ENCODE data around the gene TMEM109. TPM values are rescaled to one million over a fixed set of nuclear protein-coding genes. Genes with fewer than 3 reads are reported as not detected.

The TMEM109 gene
- total and polyA plus RNA-seq, 4 experiments from 2014 or later: 66.9 to 333 (median 131) TPM

GRCh38 chr11:60933416-60934123 is 19.6 kb downstream of the TMEM109 start:
- Histone ChIP-seq H3K4me1 (ENCODE audit: insufficient read depth, low read length) (no peaks in the 10 kb centered on the region), H3K27ac (ENCODE audit: low read depth, low read length) (no peak overlapping the region), H3K36me3 (ENCODE audit: insufficient read depth, low read length) (no peaks in the 10 kb centered on the region), H3K9me3 (ENCODE audit: control insufficient read depth in 1 of 2, low read length in 2 of 2) (no peaks in the 10 kb centered on the region), H3K4me3 (ENCODE audit: low read length in 2 of 2) (no peak overlapping the region), H3K27me3 (ENCODE audit: insufficient read depth, low read length) (no peaks in the 10 kb centered on the region)
- no peak for DNase-seq
- ChIA-PET CTCF (ENCODE audit: partially characterized antibody) (interaction anchor here (1.4 to 1.5 kb wide), 2 partner anchors 35 to 254 kb away, joined by 3 to 4 read pairs; no protein-coding TSS in a partner anchor), POLR2A (ENCODE audit: partially characterized antibody) (no interaction called here)
- Mint-ChIP-seq H3K27ac (no peak overlapping the region), H3K4me3 (no peak overlapping the region), H3K36me3 (no peaks in the 10 kb centered on the region), H3K9me3 (no peaks in the 10 kb centered on the region), H3K4me1 (no peaks in the 10 kb centered on the region), H3K27me3 (peaks cover 4 to 10% of the 10 kb centered on the region in 2 donors)
- intact Hi-C loops (cut with micrococcal nuclease): no loop called here

GRCh38 chr11:60934124-60934789 is 20.3 kb downstream of the TMEM109 start:
- POLR2A ChIA-PET (ENCODE audit: partially characterized antibody): interaction anchor here (0.5 kb wide), 1 partner anchor 178 kb away, joined by 3 read pairs; no protein-coding TSS in a partner anchor

GRCh38 chr11:60934790-60935605 is 21.0 kb downstream of the TMEM109 start:
- peaks cover 0 to 10% of the 10 kb centered on the region in 2 donors for H3K27me3 Mint-ChIP-seq
- POLR2A ChIA-PET (ENCODE audit: partially characterized antibody): interaction anchor here (0.5 kb wide), 1 partner anchor 178 kb away, joined by 3 read pairs; no protein-coding TSS in a partner anchor

More at GRCh38 chr11:60934124-60934789, 20.3 kb downstream of the TMEM109 start:
- Mint-ChIP-seq H3K4me1 (no peaks in the 10 kb centered on the region), H3K9me3 (no peaks in the 10 kb centered on the region), H3K27ac (no peak overlapping the region), H3K27me3 (peaks cover 2 to 10% of the 10 kb centered on the region in 2 donors), H3K4me3 (no peak overlapping the region), H3K36me3 (no peaks in the 10 kb centered on the region)
- no peaks in the 10 kb centered on the region for H3K4me1 ChIP-seq (ENCODE audit: insufficient read depth, low read length)
- no peak overlapping the region for H3K4me3 ChIP-seq (ENCODE audit: low read length in 2 of 2)
- CTCF ChIA-PET (ENCODE audit: partially characterized antibody): interaction anchor here (1.4 to 1.5 kb wide), 2 partner anchors 35 to 254 kb away, joined by 3 to 4 read pairs; no protein-coding TSS in a partner anchor
- no peaks in the 10 kb centered on the region for H3K9me3 ChIP-seq (ENCODE audit: control insufficient read depth in 1 of 2, low read length in 2 of 2)
- no peaks in the 10 kb centered on the region for H3K27me3 ChIP-seq (ENCODE audit: insufficient read depth, low read length)
- intact Hi-C loops (cut with micrococcal nuclease): no loop called here
- DNase-seq: no peak
- no peaks in the 10 kb centered on the region for H3K36me3 ChIP-seq (ENCODE audit: insufficient read depth, low read length)
- H3K27ac ChIP-seq (ENCODE audit: low read depth, low read length): no peak overlapping the region

GRCh38 chr11:60935676-60936442 is 21.9 kb downstream of the TMEM109 start:
- no peak overlapping the region for H3K27ac ChIP-seq (ENCODE audit: low read depth, low read length)
- H3K27me3 ChIP-seq (ENCODE audit: insufficient read depth, low read length): no peaks in the 10 kb centered on the region
- H3K4me1 ChIP-seq (ENCODE audit: insufficient read depth, low read length): no peaks in the 10 kb centered on the region
- no peak overlapping the region for H3K4me3 Mint-ChIP-seq
- no peaks in the 10 kb centered on the region for H3K9me3 ChIP-seq (ENCODE audit: control insufficient read depth in 1 of 2, low read length in 2 of 2)
- peaks cover 2 to 9% (median 3%) of the 10 kb centered on the region in 4 donors for H3K4me1 Mint-ChIP-seq
- CTCF ChIA-PET (ENCODE audit: partially characterized antibody): no interaction called here
- H3K36me3 Mint-ChIP-seq: no peaks in the 10 kb centered on the region
- no peaks in the 10 kb centered on the region for H3K36me3 ChIP-seq (ENCODE audit: insufficient read depth, low read length)
- DNase-seq: no peak
- intact Hi-C loops (cut with micrococcal nuclease): no loop called here
- H3K27ac Mint-ChIP-seq: peak overlapping the region in 1 of 7 donors; percentile 72
- H3K4me3 ChIP-seq (ENCODE audit: low read length in 2 of 2): no peak overlapping the region
- H3K9me3 Mint-ChIP-seq: no peaks in the 10 kb centered on the region
- H3K27me3 Mint-ChIP-seq: peaks cover 0 to 10% of the 10 kb centered on the region in 2 donors
- POLR2A ChIA-PET (ENCODE audit: partially characterized antibody): no interaction called here

More at GRCh38 chr11:60934790-60935605, 21.0 kb downstream of the TMEM109 start:
- Histone ChIP-seq H3K27ac (ENCODE audit: low read depth, low read length) (no peak overlapping the region), H3K36me3 (ENCODE audit: insufficient read depth, low read length) (no peaks in the 10 kb centered on the region), H3K27me3 (ENCODE audit: insufficient read depth, low read length) (no peaks in the 10 kb centered on the region), H3K4me1 (ENCODE audit: insufficient read depth, low read length) (no peaks in the 10 kb centered on the region), H3K4me3 (ENCODE audit: low read length in 2 of 2) (no peak overlapping the region), H3K9me3 (ENCODE audit: control insufficient read depth in 1 of 2, low read length in 2 of 2) (no peaks in the 10 kb centered on the region)
- DNase-seq: no peak
- Mint-ChIP-seq H3K36me3 (no peaks in the 10 kb centered on the region), H3K4me1 (peaks cover 1 to 6% (median 1%) of the 10 kb centered on the region in 4 donors), H3K9me3 (no peaks in the 10 kb centered on the region), H3K4me3 (no peak overlapping the region), H3K27ac (peak overlapping the region in 1 of 7 donors; percentile 72)
- CTCF ChIA-PET (ENCODE audit: partially characterized antibody): no interaction called here
- intact Hi-C loops (cut with micrococcal nuclease): no loop called here

- H3K9me3 Mint-ChIP-seq: no peaks in the 10 kb centered on the region
- CTCF ChIA-PET (ENCODE audit: partially characterized antibody): no interaction called here
- H3K36me3 ChIP-seq (ENCODE audit: insufficient read depth, low read length): no peaks in the 10 kb centered on the region
- no peak overlapping the region for H3K27ac Mint-ChIP-seq
- no peak overlapping the region for H3K27ac ChIP-seq (ENCODE audit: low read depth, low read length)
- H3K4me1 ChIP-seq (ENCODE audit: insufficient read depth, low read length): no peaks in the 10 kb centered on the region
- peaks cover 0 to 7% of the 10 kb centered on the region in 2 donors for H3K27me3 Mint-ChIP-seq
- intact Hi-C loops (cut with micrococcal nuclease): no loop called here
- no peaks in the 10 kb centered on the region for H3K27me3 ChIP-seq (ENCODE audit: insufficient read depth, low read length)
- H3K4me1 Mint-ChIP-seq: peaks cover 2 to 9% (median 3%) of the 10 kb centered on the region in 4 donors
- H3K36me3 Mint-ChIP-seq: no peaks in the 10 kb centered on the region
- DNase-seq: no peak
- no peak overlapping the region for H3K4me3 Mint-ChIP-seq
- H3K9me3 ChIP-seq (ENCODE audit: control insufficient read depth in 1 of 2, low read length in 2 of 2): no peaks in the 10 kb centered on the region
- POLR2A ChIA-PET (ENCODE audit: partially characterized antibody): no interaction called here
- no peak overlapping the region for H3K4me3 ChIP-seq (ENCODE audit: low read length in 2 of 2)
These were observed 22.6 kb downstream of the TMEM109 start for GRCh38 chr11:60936467-60937143.

- H3K4me1 Mint-ChIP-seq: peaks cover 2 to 9% (median 3%) of the 10 kb centered on the region in 4 donors
- H3K36me3 ChIP-seq (ENCODE audit: insufficient read depth, low read length): no peaks in the 10 kb centered on the region
- intact Hi-C loops (cut with micrococcal nuclease): no loop called here
- no peaks in the 10 kb centered on the region for H3K9me3 Mint-ChIP-seq
- H3K27ac Mint-ChIP-seq: peak overlapping the region in 1 of 7 donors; percentile 12
- no peak overlapping the region for H3K27ac ChIP-seq (ENCODE audit: low read depth, low read length)
- no peak for DNase-seq
- no peak overlapping the region for H3K4me3 Mint-ChIP-seq
- H3K9me3 ChIP-seq (ENCODE audit: control insufficient read depth in 1 of 2, low read length in 2 of 2): no peaks in the 10 kb centered on the region
- CTCF ChIA-PET (ENCODE audit: partially characterized antibody): no interaction called here
- POLR2A ChIA-PET (ENCODE audit: partially characterized antibody): no interaction called here
- peaks cover 0 to 7% of the 10 kb centered on the region in 2 donors for H3K27me3 Mint-ChIP-seq
- H3K36me3 Mint-ChIP-seq: no peaks in the 10 kb centered on the region
- no peaks in the 10 kb centered on the region for H3K4me1 ChIP-seq (ENCODE audit: insufficient read depth, low read length)
- no peak overlapping the region for H3K4me3 ChIP-seq (ENCODE audit: low read length in 2 of 2)
- H3K27me3 ChIP-seq (ENCODE audit: insufficient read depth, low read length): no peaks in the 10 kb centered on the region
These were observed 23.2 kb downstream of the TMEM109 start for GRCh38 chr11:60937144-60937527.
